ENCODE results near the gene ZGRF1.
"Not testable (repeated sequence)": the region's sequence is repeated elsewhere in the genome, so short reads cannot be mapped to it uniquely, and the experiment has no call there.

ZGRF1 gene

GRCh38 chr4:112673076-112673475 is 36.4 kb upstream of the ZGRF1 start:
- ChIA-PET POLR2A (interaction anchor here (0.8 kb wide), 1 partner anchor 32 kb away, joined by 3 read pairs; no protein-coding TSS in a partner anchor), CTCF (no interaction called here)

GRCh38 chr4:112668131-112668530 is 31.4 kb upstream of the ZGRF1 start:
- POLR2A ChIA-PET, result no interaction called here

More at GRCh38 chr4:112673076-112673475, 36.4 kb upstream of the ZGRF1 start:
- no peak for DNase-seq (ENCODE audit: extremely low spot score)
- TF ChIP-seq LEF1 (IDR thresholded peaks at IDR 0.05; ENCODE audit: borderline replicate concordance) (no peak), ELF4 (IDR thresholded peaks at IDR 0.05) (no peak), PKNOX1 (IDR thresholded peaks at IDR 0.05) (no peak), L3MBTL2 (conservative IDR thresholded peaks at IDR 0.05) (no peak), FOXM1 (IDR thresholded peaks at IDR 0.05; ENCODE audit: borderline replicate concordance) (no peak), HDGF (IDR thresholded peaks at IDR 0.05; ENCODE audit: borderline replicate concordance) (no peak), SP1 (IDR thresholded peaks at IDR 0.05) (no peak)

GRCh38 chr4:112664611-112665010 is 27.9 kb upstream of the ZGRF1 start:
- ChIA-PET POLR2A (no interaction called here), CTCF (no interaction called here)
- no peak for DNase-seq (ENCODE audit: extremely low spot score)
- no peak for TF ChIP-seq PKNOX1 (IDR thresholded peaks at IDR 0.05)
- no peak for TF ChIP-seq SP1 (IDR thresholded peaks at IDR 0.05)
- no peak for TF ChIP-seq ELF4 (IDR thresholded peaks at IDR 0.05)
- TF ChIP-seq ZNF384 (IDR thresholded peaks at IDR 0.05), result no peak
- TF ChIP-seq NFRKB (IDR thresholded peaks at IDR 0.05), result no peak
- TF ChIP-seq BHLHE40 (IDR thresholded peaks at IDR 0.05; ENCODE audit: borderline replicate concordance), result no peak
- TF ChIP-seq HDGF (IDR thresholded peaks at IDR 0.05; ENCODE audit: borderline replicate concordance), result no peak
- TF ChIP-seq FOXK2 (IDR thresholded peaks at IDR 0.05), result no peak
- no peak for TF ChIP-seq LEF1 (IDR thresholded peaks at IDR 0.05; ENCODE audit: borderline replicate concordance)
- no peak for TF ChIP-seq SUZ12 (IDR thresholded peaks at IDR 0.05)

More at GRCh38 chr4:112668131-112668530, 31.4 kb upstream of the ZGRF1 start:
- TF ChIP-seq SP1 (IDR thresholded peaks at IDR 0.05) (no peak), ELF4 (IDR thresholded peaks at IDR 0.05) (no peak), HDGF (IDR thresholded peaks at IDR 0.05; ENCODE audit: borderline replicate concordance) (no peak)
- CTCF ChIA-PET, result no interaction called here
- DNase-seq (ENCODE audit: extremely low spot score), result no peak

GRCh38 chr4:112656115-112656514 is 19.4 kb upstream of the ZGRF1 start:
- POLR2A ChIA-PET; CTCF ChIA-PET; DNase-seq (ENCODE audit: extremely low spot score): not testable (repeated sequence)

GRCh38 chr4:112655270-112655669 is 18.6 kb upstream of the ZGRF1 start:
- TF ChIP-seq ARNT (IDR thresholded peaks at IDR 0.05) (no peak), TARDBP (IDR thresholded peaks at IDR 0.05) (no peak), CTBP1 (IDR thresholded peaks at IDR 0.05; ENCODE audit: borderline replicate concordance) (no peak), ELF4 (IDR thresholded peaks at IDR 0.05) (no peak), SP1 (IDR thresholded peaks at IDR 0.05) (no peak), NFRKB (IDR thresholded peaks at IDR 0.05) (no peak)
- DNase-seq (ENCODE audit: extremely low spot score), result no peak
- POLR2A ChIA-PET, result no interaction called here
- CTCF ChIA-PET, result no interaction called here

- ChIA-PET CTCF (interaction anchor here (0.7 kb wide), 1 partner anchor 57 kb away, joined by 4 read pairs; no protein-coding TSS in a partner anchor), POLR2A (no interaction called here)
- TF ChIP-seq HDGF (IDR thresholded peaks at IDR 0.05; ENCODE audit: borderline replicate concordance) (no peak), ZNF384 (IDR thresholded peaks at IDR 0.05) (no peak), ARNT (IDR thresholded peaks at IDR 0.05) (no peak), FOXM1 (IDR thresholded peaks at IDR 0.05; ENCODE audit: borderline replicate concordance) (no peak), ELF4 (IDR thresholded peaks at IDR 0.05) (no peak), PKNOX1 (IDR thresholded peaks at IDR 0.05) (no peak), CTBP1 (IDR thresholded peaks at IDR 0.05; ENCODE audit: borderline replicate concordance) (no peak), FOXA1 (IDR thresholded peaks at IDR 0.05) (no peak), L3MBTL2 (conservative IDR thresholded peaks at IDR 0.05) (no peak), NFRKB (IDR thresholded peaks at IDR 0.05) (no peak), SUZ12 (IDR thresholded peaks at IDR 0.05) (no peak)
- no peak for DNase-seq (ENCODE audit: extremely low spot score)
Measured at GRCh38 chr4:112652216-112652615, 15.5 kb upstream of the ZGRF1 start.

- POLR2A ChIA-PET, result no interaction called here
- TF ChIP-seq ZNF384 (IDR thresholded peaks at IDR 0.05), result no peak
- no peak for TF ChIP-seq L3MBTL2 (conservative IDR thresholded peaks at IDR 0.05)
- no peak for TF ChIP-seq SP1 (IDR thresholded peaks at IDR 0.05)
- no peak for TF ChIP-seq CTBP1 (IDR thresholded peaks at IDR 0.05; ENCODE audit: borderline replicate concordance)
- CTCF ChIA-PET, result no interaction called here
- DNase-seq (ENCODE audit: extremely low spot score), result no peak
Measured at GRCh38 chr4:112651641-112652040, 14.9 kb upstream of the ZGRF1 start.

- TF ChIP-seq ARNT (IDR thresholded peaks at IDR 0.05) (no peak), L3MBTL2 (conservative IDR thresholded peaks at IDR 0.05) (no peak), PKNOX1 (IDR thresholded peaks at IDR 0.05) (no peak), FOXA1 (IDR thresholded peaks at IDR 0.05) (no peak)
- ChIA-PET CTCF (no interaction called here), POLR2A (no interaction called here)
- no peak for DNase-seq (ENCODE audit: extremely low spot score)
Measured at GRCh38 chr4:112650332-112650731, 13.6 kb upstream of the ZGRF1 start.

Data from HEK293T (cell line).